DND-41 (cell line): ENCODE data around the gene LYST.
A peak's percentile ranks its signal among the peaks of the same experiment; 100 is the strongest.

Source experiments
- ATAC-seq: fragments of 200-7000 bp; cut with Tn5 transposase; 3 replicates; pipeline ENCODE4 v1.9.1; 2021; ENCODE audit warnings: low read depth; ENCODE audit not compliant: insufficient read depth
- DNase-seq: peaks from one replicate; pipeline ENCODE4 v3.0.0-alpha.2; 2020
- H2AFZ ChIP-seq: 2 replicates; pipeline ENCODE4 v1.6.0; 2012; ENCODE audit warnings: low read depth, low read length
- H3K27ac ChIP-seq: 2 replicates; pipeline ENCODE4 v1.5.1; 2012; ENCODE audit warnings: low read length, inconsistent platforms
- H3K27me3 ChIP-seq: fragments of 200-600 bp; sonication (generic); 2 replicates; pipeline ENCODE4 v1.6.0; 2012; ENCODE audit warnings: low read length, mild to moderate bottlenecking, inconsistent platforms; ENCODE audit not compliant: insufficient read depth, poor library complexity
- H3K36me3 ChIP-seq: 2 replicates; pipeline ENCODE4 v1.5.1; 2012; ENCODE audit warnings: low read length, inconsistent platforms; ENCODE audit not compliant: insufficient read depth
- H3K4me1 ChIP-seq: 2 replicates; pipeline ENCODE4 v1.5.1; 2012; ENCODE audit warnings: mild to moderate bottlenecking, low read length; ENCODE audit not compliant: insufficient read depth
- H3K4me2 ChIP-seq: 2 replicates; pipeline ENCODE4 v1.6.0; 2012; ENCODE audit warnings: mild to moderate bottlenecking, moderate library complexity, low read length, inconsistent platforms; ENCODE audit not compliant: insufficient read depth
- H3K4me3 ChIP-seq, 2 experiments: fragments of 200-600 bp in 1 of 2; shearing (Covaris generic) in 1 of 2; 2 replicates each; pipeline ENCODE4 v1.5.1; 2012 to 2016; ENCODE audit warnings: inconsistent platforms in 2 of 2, low read length in 2 of 2, mild to moderate bottlenecking in 2 of 2, low read depth in 1 of 2, moderate library complexity in 1 of 2
- H3K79me2 ChIP-seq: 2 replicates; pipeline ENCODE4 v1.6.0; 2012; ENCODE audit warnings: low read length, inconsistent platforms; ENCODE audit not compliant: insufficient read depth
- H3K9ac ChIP-seq: 2 replicates; pipeline ENCODE4 v1.6.0; 2012; ENCODE audit warnings: low read depth, mild to moderate bottlenecking, inconsistent platforms, low read length, moderate library complexity
- H3K9me3 ChIP-seq: 2 replicates; pipeline ENCODE4 v1.5.1; 2012; ENCODE audit warnings: low read length, moderate library complexity, mild to moderate bottlenecking, inconsistent platforms; ENCODE audit not compliant: insufficient read depth, severe bottlenecking
- H4K20me1 ChIP-seq: 2 replicates; pipeline ENCODE4 v1.6.0; 2012; ENCODE audit warnings: low read length; ENCODE audit not compliant: insufficient read depth
- EZH2 ChIP-seq: IDR thresholded peaks from 3 replicates; pipeline ENCODE4 v1.6.1; 2012; ENCODE audit warnings: borderline replicate concordance, low read depth, mild to moderate bottlenecking, moderate library complexity, low read length, inconsistent platforms; ENCODE audit not compliant: severe bottlenecking
- TF ChIP-seq, protein P1 (sequence below): IDR thresholded peaks from 2 replicates; pipeline ENCODE4 v1.5.1; 2012; ENCODE audit warnings: borderline replicate concordance, low read length, moderate library complexity, mild to moderate bottlenecking; ENCODE audit not compliant: poor library complexity, severe bottlenecking; ENCODE audit errors: extremely low read depth

The LYST gene

DNA sequence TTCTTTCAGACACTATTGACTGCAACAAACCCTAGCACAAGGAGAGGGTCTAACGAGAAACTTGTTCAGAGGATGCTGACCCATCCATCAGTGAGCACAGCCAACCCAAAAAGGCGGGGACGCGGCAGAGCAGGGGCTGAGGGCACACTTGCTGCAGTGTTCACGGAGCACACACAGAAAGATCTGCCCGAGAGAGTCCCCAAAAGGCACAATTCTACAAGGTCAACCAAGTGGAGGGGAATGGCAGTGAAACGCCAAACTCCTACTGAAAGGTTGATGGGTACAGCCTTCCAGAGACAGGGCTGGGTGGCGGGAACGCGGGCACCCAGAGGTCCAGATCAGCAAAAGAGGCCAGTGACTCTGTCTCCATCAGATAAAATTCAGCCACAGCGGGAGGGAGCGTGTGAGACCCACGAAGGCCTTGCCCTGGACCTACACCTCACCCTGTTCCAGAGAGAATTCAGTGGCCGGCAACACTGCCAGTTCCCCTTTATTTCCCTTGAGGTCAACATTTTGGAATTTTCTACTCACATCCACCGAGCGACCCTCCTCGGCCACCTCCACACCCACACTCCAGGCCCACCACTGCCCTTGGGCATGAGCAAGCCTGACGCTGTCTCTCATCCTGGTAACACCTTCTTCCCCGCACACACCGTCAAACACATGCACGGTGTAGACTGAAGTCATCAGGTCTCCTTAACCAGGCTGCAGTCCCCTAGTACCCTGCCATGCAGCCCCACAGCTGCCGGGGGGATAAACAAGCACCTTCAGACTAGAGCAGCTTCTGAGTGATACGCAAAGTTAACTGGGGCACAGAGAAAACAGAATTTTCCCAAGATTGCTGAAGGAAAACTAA is 222.6 kb downstream of the LYST start:
- TF ChIP-seq EZH2: no peak
- TF ChIP-seq, protein P1, sequence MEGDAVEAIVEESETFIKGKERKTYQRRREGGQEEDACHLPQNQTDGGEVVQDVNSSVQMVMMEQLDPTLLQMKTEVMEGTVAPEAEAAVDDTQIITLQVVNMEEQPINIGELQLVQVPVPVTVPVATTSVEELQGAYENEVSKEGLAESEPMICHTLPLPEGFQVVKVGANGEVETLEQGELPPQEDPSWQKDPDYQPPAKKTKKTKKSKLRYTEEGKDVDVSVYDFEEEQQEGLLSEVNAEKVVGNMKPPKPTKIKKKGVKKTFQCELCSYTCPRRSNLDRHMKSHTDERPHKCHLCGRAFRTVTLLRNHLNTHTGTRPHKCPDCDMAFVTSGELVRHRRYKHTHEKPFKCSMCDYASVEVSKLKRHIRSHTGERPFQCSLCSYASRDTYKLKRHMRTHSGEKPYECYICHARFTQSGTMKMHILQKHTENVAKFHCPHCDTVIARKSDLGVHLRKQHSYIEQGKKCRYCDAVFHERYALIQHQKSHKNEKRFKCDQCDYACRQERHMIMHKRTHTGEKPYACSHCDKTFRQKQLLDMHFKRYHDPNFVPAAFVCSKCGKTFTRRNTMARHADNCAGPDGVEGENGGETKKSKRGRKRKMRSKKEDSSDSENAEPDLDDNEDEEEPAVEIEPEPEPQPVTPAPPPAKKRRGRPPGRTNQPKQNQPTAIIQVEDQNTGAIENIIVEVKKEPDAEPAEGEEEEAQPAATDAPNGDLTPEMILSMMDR: no peak
- H3K9me3 ChIP-seq: no peaks in the 10 kb centered on the region
- peaks cover 38% of the 10 kb centered on the region for H3K4me1 ChIP-seq
- no peak overlapping the region for H3K9ac ChIP-seq
- H3K27ac ChIP-seq: no peak overlapping the region
- H2AFZ ChIP-seq: no peak overlapping the region
- H4K20me1 ChIP-seq: no peaks in the 10 kb centered on the region
- H3K4me3 ChIP-seq: no peak overlapping the region
- H3K79me2 ChIP-seq: no peaks in the 10 kb centered on the region
- peaks cover 10% of the 10 kb centered on the region for H3K27me3 ChIP-seq
- ATAC-seq (no peak), DNase-seq (no peak)
- no peak overlapping the region for H3K4me2 ChIP-seq
- H3K36me3 ChIP-seq: no peaks in the 10 kb centered on the region

DNA sequence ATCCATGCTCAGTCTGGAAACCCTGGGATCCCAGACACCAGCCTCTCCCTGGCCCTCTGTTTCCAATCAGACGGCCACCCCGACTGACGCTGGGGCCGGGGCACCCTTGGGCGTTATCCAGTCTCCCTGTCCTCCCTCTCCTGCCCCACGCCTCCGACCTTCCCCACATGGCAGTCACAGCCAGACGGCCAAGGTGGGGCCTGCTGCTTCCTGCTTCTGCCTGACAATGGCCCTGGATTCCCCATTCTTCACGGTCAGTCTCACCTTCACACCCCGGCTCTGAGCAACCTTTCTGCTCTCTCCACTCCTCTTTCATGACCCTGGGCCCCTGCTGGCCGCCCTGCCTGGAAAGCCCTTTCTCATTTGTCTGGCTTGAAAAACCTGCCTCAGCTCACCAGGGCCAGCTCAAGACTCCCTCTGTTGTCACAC is 223.7 kb downstream of the LYST start:
- Histone ChIP-seq H2AFZ (no peak overlapping the region), H4K20me1 (no peaks in the 10 kb centered on the region), H3K27me3 (no peaks in the 10 kb centered on the region), H3K9ac (no peak overlapping the region), H3K4me3 (no peak overlapping the region), H3K27ac (peak overlapping the region; percentile 70), H3K4me2 (no peak overlapping the region), H3K9me3 (no peaks in the 10 kb centered on the region), H3K4me1 (peaks cover 30% of the 10 kb centered on the region), H3K36me3 (no peaks in the 10 kb centered on the region), H3K79me2 (no peaks in the 10 kb centered on the region)
- ATAC-seq (no peak), DNase-seq (no peak)
- no peak for TF ChIP-seq EZH2
- TF ChIP-seq, protein P1: no peak

DNA sequence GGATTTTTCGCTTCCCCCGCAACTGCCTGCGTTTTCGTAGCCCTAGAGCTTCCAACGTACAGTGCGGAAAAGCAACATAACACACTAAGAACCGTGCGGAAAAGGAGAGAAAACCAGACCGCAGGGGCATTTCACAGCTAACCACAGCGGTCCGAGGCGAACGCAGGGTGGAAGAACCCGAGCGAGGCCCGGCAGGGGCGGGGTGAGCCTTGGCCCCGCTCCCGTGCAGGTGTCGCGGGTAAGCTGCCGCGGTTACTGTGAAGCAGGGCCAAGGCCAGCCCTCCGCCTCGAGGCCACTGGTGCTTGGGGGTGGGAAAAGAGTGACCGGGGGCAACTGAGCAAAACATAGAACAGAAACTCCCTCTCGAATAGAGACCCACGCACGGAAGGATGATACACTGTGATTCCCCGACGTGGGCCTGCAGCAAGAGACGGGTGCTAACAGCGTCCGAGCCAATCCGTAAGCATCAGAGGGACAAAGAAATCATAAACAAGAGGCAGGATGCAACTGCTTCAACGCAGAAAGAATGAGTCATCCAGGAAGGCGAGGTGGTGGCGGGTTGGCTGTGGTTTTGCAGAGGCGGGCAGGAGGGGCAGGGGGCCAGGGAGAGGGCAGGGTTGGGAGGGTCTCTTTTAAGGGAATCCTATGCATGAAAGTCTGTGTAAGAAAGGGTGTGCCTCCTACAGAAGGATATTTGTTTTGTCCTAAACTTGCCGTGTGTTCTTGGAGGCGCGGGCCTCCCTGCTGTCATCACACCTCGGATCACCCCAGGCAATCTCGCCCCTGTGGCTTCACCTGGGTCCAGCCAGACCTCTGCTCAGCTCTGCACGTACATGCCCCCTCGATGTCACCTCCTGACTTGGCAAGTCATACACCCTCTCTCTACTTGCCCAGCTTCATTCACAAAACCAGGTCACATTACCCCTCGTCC is 224.4 kb downstream of the LYST start:
- no peaks in the 10 kb centered on the region for H4K20me1 ChIP-seq
- no peaks in the 10 kb centered on the region for H3K36me3 ChIP-seq
- peak; percentile 86 for DNase-seq
- peak overlapping the region; percentile 77 for H2AFZ ChIP-seq
- no peak for TF ChIP-seq EZH2
- TF ChIP-seq, protein P1: no peak
- H3K4me1 ChIP-seq: peaks cover 30% of the 10 kb centered on the region
- peak overlapping the region; percentile 40 for H3K9ac ChIP-seq
- peak overlapping the region; percentile 60 for H3K4me2 ChIP-seq
- peak overlapping the region; percentile 70 for H3K27ac ChIP-seq
- no peaks in the 10 kb centered on the region for H3K79me2 ChIP-seq
- H3K4me3 ChIP-seq: peak overlapping the region in 1 of 2 experiments; percentile 45; a peak in 2 of 4 replicates
- no peaks in the 10 kb centered on the region for H3K9me3 ChIP-seq
- H3K27me3 ChIP-seq: no peaks in the 10 kb centered on the region
- ATAC-seq: peak; percentile 81
